CD4-positive, alpha-beta T cell treated with Interleukin-15 for 1 hour (primary cell): ENCODE results near the gene PRR16.

Experiments used
- DNase-seq: peaks from one replicate; pipeline ENCODE4 v3.0.0-alpha.2; 2020

PRR16 gene

GRCh38 chr5:120518581-120518980 is 54.5 kb downstream of the PRR16 start:
- DNase-seq = no peak

DNA sequence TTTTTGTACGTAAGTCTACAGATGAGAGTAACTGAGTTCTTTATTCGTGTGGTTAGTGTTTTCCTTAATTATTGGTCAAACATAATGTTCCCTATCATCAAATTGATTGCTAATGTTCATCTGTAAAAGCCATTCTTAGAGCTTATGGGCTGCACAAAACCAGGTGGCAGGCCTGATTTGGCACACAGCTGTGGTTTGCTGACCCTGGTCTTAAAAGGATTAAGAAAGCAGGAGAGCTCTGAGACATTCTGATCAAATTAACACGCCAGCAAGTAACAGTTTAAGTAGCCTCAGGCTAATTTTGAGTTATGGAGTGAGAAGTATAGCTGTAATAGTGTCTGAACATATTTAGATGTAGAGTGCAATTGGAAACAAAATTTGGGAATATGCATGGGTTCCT is 63.2 kb downstream of the PRR16 start:
- no peak for DNase-seq

- no peak for DNase-seq
Observed at GRCh38 chr5:120528609-120529008, 64.5 kb downstream of the PRR16 start.

DNA sequence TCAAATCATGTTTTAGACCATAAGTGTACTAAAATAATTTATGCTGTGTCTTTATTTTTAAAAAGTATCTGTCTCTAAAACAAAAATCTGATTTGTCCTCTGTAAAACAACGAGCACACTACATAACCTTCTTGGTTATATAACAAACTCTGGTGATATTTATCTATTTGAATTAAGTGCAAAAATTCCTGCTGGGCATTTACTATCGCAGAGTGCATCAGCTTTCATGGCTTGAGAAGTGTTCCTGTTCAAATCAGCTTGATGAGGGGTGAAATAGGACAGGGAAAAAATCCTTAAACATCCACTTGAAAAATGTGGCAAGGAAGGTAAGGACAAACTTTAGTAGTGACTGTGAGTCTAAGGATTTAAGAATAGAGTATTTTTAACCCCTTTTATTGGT is 65.3 kb downstream of the PRR16 start:
- no peak for DNase-seq

GRCh38 chr5:120531215-120531614 is 67.1 kb downstream of the PRR16 start:
- no peak for DNase-seq

DNA sequence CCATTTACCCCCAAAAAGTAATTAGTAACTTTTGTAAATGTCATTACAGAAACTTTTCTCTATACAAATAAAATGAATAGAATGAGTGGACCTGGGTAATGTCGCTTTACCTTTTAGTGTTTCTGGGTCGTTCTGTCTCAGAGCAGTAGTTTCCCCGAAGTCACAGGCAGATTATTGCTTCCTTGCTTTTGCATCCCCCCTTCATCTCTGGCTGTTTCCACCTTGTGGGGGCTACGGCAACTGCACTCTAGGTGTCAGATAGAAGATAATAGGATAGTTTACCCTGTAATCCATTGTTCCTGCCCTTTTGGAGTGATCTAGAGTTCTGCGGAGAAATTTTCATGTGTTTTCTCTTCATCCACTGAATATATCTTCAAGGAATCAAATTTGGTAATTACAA is 68.7 kb downstream of the PRR16 start:
- DNase-seq = no peak

DNA sequence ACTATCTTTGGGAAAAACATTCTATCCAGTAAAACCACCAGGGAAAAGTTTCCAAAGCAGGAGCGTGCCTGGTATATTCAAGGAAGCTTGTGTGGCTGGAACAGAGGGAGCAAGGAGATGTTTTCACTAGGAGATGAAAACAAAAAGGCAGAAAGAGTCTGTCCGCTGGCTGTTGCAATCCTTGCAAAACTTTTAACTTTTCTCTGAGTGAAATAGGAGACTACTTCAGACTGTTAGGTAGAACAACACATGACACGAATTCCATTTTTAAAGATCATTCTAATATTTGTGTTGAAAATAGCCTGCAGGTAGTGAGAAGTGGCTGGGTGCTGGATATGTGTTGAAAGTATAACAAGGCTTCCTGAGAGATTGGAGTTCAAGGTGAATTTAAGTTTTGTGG is 69.5 kb downstream of the PRR16 start:
- DNase-seq = no peak

DNA sequence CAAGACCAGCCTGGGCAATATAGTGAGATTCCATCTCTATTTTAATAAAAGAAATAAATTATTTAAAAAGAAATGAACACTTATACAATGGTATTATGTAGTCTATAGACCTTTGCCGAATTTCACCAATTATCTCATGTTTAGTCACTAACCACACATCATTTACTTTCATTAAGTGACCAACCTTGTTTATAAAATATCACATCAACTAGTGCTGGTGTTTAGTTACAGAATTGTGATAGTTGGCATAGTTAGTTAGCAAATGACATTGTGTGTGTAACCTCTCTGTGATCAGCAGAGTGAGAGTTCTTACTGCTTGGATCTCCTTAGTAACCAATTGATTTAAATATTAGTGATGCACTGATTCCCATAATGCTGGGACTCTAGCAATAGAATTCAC is 71.8 kb downstream of the PRR16 start:
- DNase-seq = no peak

GRCh38 chr5:120538149-120538548 is 74.0 kb downstream of the PRR16 start:
- DNase-seq = no peak

DNA sequence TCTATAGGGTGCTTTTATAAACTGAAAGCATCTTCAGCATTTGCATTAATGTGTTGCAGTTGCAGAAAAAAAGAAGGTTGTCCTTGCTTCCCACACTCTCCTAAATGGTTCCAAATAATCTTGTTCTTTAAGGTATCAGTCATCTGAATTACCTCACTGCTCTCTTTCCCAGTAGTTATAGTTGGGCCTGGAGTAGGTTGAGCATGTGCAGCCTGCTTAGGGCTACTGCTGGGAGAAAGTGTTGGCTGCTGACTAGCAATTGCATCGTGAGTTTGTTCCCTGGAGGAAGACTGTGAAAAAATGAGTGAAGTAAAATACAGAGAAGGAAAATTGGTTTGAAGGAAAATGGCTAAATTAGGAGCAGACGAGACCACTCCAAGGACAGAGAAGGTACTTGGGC is 74.5 kb downstream of the PRR16 start:
- DNase-seq = no peak

DNA sequence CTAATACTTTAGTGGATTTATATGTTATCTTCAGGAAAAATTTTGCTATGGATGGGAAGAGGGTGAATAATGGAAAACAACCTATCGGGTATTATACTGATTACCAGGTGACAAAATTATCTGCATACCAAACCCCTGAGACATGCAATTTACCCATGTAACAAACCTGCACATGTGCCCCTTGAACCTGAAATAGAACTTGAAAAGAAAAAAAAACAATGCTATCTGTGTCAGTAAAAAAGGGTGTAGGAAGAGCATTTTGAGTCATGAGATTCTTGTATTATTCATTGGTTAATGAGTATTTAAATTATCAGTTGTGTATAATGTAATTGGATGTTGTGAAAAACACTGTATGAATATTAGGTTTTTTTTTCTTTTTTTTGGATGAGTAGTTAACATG is 75.4 kb downstream of the PRR16 start:
- no peak for DNase-seq

- DNase-seq = no peak
Observed at GRCh38 chr5:120540097-120540496, 76.0 kb downstream of the PRR16 start.

DNA sequence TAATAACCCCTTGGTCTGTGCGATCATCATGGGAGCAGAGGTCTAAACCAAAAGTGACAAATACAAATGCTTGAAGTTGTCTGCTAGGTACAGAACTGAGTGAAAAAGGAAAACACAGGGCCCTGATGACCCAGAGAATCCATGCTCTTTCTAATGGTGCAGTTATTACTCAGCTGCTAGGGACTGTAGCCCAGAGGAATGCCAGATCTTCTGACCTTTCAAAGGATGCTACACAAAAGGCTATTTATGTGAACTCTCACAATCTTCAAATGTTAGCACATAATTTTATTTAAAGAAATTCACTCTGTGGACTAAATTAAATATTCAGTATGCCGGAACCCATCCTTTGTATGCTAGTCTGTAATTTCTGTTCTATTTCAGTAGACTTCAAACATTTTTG is 79.9 kb downstream of the PRR16 start:
- DNase-seq = no peak

DNA sequence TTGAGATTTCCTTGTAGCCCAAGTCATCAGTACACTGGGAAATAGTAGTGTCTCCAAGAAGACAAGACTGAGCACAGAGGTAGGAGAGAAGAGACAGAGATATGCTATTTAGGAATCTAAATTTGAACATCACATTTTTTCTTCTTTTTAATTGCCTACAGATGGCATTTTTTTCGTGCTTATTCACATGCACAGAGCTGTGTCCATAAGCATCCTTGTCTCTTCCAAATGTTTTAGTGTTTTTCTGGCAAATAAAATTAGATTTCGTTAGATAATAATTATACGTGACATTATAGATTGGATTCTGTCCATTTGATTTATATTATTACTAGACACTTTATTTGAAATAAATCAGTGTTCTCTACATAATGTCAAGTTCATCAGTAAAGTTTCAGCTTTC is 80.9 kb downstream of the PRR16 start:
- no peak for DNase-seq

GRCh38 chr5:120545951-120546350 is 81.9 kb downstream of the PRR16 start:
- DNase-seq = no peak

GRCh38 chr5:120546922-120547321 is 82.8 kb downstream of the PRR16 start:
- DNase-seq = no peak

GRCh38 chr5:120550358-120550757 is 86.3 kb downstream of the PRR16 start:
- no peak for DNase-seq

DNA sequence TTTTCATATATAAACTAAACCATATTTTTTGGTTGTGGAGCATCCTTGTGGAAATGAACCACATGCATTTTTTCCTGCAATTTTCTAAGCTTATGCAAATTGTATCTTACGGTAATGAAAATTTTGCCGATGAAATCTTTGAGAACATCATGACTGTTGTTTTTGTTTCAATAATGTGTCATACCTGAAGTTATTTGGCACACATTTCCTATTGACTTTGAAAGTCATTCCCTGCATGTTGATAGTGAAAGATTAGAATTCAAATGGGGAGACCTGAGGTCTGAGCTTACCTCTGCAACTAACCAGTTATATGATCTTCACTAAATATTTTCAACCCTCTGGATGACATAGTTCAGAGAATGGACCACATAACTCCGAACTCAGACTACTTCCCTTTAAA is 88.5 kb downstream of the PRR16 start:
- DNase-seq = no peak

DNA sequence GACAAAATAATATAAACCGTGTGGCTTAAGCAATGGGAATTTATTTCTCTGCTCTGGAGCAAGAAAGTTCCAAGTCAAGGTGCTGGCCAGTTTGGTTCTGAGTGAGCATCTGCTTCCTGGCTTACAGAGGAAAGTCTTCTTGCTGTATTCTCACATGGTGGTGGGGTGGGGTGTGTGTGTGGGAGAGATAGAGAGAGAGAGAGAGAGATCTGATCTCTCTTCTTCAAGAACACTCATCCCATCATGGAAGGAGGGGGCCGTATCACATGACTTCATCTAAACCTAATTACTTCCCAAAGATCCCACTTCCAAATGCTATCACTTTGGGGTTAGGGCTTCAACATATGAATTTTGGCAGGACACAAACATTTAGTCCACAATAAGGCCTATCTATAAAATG is 91.2 kb downstream of the PRR16 start:
- DNase-seq = no peak

DNA sequence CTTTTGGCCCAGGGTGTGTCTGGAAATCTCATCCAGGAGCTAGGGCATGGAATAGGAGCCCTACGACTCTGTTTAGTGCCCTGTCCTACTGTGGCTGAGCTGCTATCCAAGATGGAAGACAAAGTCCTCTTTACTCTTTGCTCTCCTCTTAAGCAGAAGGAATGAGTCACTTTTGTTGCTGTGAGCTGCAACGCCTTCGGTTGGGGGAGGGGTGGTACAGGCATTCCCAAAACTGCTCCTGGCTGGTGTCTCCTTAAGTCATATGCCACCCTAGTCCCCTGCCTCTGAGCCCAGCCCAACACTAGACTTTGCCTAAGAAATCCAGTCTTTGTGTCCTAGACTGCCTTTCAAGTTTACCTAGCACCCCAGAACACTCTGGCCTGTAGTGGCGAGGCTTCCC is 99.9 kb downstream of the PRR16 start:
- no peak for DNase-seq

DNA sequence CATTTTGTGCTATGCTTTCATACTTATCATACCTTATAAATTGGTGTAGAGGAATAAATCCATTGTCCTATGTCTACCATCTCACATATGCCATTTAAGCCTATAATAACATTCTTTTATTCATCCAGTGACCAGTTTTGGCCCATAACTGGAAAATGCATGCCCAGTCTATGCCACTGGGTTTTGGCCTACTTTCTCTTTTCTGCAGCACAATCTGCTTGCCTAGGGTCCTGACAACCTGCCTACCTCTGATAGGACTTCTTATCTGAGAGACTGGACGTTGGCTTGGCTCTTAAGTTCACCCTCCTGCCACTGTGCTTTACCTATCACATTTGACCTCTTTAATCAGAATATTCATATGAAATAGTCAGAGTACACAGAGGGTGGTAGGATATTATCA is 103.0 kb downstream of the PRR16 start:
- no peak for DNase-seq

- no peak for DNase-seq
Observed at GRCh38 chr5:120567921-120568320, 103.8 kb downstream of the PRR16 start.

GRCh38 chr5:120568711-120569110 is 104.6 kb downstream of the PRR16 start:
- no peak for DNase-seq

DNA sequence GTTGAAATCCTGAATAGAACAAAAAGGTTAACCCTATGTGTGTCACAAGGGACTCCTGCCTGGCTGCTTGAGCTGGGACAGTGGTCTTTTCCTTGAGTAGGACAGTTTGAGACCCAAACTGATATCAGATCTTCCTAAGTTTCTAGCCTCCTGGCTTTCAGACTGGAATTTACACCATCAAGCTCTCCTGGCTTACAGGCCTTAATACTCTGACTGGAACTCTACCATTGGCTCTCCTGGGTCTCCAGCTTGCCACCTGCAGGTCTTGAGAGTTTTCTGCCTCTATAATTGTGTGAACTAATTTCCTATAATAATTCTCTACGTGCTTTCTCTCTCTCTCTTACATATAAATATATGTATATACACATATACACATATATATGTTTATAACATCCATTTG is 112.5 kb downstream of the PRR16 start:
- no peak for DNase-seq

GRCh38 chr5:120582635-120583034 is 118.5 kb downstream of the PRR16 start:
- DNase-seq = no peak

DNA sequence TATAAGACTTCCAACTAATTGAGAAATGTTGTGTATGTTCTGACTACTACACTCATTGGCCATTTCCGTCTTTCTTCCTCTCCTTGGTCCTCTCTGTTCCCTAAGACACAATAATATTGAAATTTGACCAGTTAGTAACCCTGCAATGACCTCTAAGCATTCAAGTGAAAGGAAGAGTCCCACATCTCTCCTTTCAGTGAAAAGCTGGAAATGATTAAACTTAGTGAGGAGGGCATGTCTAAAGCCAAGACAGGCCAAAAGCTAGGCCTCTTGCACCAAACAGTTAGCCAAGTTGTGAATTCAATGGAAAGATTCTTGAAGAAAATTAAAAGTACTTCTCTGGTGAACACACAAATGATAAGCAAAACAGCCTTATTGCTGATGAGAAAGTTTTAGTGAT is 122.5 kb downstream of the PRR16 start:
- no peak for DNase-seq
